ENCODE measurements around the gene RBBP7. TPM values are rescaled to one million over a fixed set of nuclear protein-coding genes. Genes with fewer than 3 reads are reported as not detected.

RBBP7 gene
- total RNA-seq, 1 donor from 2014 or later = 48.7 TPM

DNA sequence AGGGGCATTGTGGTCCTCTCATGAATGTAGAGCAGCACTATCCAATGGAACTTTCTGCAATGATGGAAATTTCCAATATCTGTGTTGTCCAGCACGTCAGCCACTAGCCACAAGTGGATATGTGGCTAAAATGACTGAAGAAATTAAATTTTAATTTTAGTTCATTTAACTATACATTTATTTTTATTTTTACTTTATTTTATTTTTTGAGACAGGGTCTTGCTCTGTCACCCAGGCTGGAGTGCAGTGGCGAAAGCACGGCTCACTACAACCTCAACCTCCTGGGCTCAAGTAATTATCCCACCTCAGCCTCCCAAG lies 13.3 kb upstream of the RBBP7 start:
- Histone ChIP-seq H3K4me3 (no peak overlapping the region), H3K9me3 (no peaks in the 10 kb centered on the region)
- intact Hi-C loops (cut with DNase I) = loop anchor here (2.0 to 5.0 kb wide), 2 partner anchors 163 to 194 kb away; no protein-coding TSS in a partner anchor

DNA sequence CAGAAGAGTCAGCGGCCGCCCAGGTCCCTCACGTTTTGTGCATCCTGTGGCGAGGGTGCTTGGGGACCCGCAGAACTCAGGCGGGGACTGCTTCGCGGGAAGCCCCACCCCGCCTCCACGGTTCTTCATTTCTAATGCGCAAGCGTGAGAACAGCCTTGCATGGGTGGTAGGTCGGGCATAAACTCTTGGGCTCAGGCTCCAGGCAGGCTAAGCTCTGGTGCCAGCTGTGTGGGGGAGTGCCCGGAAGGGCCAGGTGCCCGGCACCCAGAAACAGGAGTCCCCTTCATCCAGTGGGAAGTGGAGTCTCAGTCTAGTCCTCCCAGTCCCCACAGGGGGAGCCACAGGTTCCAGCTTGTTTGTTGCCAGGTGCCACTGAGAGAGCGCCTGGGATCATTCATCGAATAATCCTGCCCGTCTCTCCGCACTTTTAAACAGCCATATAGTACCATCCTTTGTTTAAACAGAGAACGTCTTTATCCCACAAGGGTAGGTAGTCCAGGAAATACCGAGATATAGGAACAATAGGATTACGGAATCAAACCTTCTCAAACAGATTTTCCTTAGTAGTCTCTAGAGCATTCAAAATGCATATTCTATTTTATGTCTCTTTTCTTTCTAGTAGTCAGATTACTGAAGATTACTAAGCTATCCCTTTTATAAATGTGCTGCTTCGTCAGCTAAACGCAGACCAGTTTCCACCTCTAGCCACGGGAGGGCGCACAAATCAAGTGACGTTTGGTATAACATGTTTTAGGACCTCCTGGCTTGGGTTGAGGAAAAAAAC lies 12.7 kb upstream of the RBBP7 start:
- Histone ChIP-seq H3K36me3 (no peaks in the 10 kb centered on the region), H3K9me3 (no peaks in the 10 kb centered on the region), H3K4me1 (no peaks in the 10 kb centered on the region), H3K27ac (peak overlapping the region in 1 of 2 donors; percentile 53), H3K4me3 (peak overlapping the region; percentile 37 to 57), H3K27me3 (no peaks in the 10 kb centered on the region)
- TF ChIP-seq, protein P1, sequence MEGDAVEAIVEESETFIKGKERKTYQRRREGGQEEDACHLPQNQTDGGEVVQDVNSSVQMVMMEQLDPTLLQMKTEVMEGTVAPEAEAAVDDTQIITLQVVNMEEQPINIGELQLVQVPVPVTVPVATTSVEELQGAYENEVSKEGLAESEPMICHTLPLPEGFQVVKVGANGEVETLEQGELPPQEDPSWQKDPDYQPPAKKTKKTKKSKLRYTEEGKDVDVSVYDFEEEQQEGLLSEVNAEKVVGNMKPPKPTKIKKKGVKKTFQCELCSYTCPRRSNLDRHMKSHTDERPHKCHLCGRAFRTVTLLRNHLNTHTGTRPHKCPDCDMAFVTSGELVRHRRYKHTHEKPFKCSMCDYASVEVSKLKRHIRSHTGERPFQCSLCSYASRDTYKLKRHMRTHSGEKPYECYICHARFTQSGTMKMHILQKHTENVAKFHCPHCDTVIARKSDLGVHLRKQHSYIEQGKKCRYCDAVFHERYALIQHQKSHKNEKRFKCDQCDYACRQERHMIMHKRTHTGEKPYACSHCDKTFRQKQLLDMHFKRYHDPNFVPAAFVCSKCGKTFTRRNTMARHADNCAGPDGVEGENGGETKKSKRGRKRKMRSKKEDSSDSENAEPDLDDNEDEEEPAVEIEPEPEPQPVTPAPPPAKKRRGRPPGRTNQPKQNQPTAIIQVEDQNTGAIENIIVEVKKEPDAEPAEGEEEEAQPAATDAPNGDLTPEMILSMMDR (IDR thresholded peaks at IDR 0.05) = peak; percentile 27 to 59 (median 49)
- intact Hi-C loops (cut with DNase I) = loop anchor here (2.0 to 5.0 kb wide), 2 partner anchors 164 to 194 kb away; no protein-coding TSS in a partner anchor
- DNase-seq (ENCODE audit: low spot score in 2 of 2) = peak; percentile 20 to 84

More for the DNA sequence above, 13.3 kb upstream of the RBBP7 start:
- no peak overlapping the region for H3K27ac ChIP-seq
- H3K36me3 ChIP-seq = no peaks in the 10 kb centered on the region
- TF ChIP-seq, protein P1 (IDR thresholded peaks at IDR 0.05) = no peak
- no peak for DNase-seq (ENCODE audit: low spot score in 2 of 2)
- H3K27me3 ChIP-seq = no peaks in the 10 kb centered on the region
- no peaks in the 10 kb centered on the region for H3K4me1 ChIP-seq

DNA sequence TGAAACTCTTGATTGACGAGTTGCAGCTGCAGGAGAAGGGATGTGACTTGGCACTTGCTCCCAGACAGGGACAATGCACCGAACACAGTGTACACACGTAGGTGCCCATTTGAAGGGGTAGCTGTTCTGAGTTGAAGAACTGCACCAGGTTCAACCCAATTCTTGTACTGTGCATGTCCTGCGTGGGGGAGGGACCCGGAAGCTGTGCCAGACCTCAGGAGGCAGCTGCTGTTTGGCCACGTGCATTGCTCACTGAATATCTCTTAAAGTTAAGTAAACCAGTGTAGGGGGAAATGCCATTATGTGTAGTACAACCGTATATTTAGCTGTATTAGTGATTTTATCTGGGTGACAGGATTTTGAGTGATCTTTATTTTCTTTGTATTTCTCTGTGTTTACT lies 12.0 kb upstream of the RBBP7 start:
- no peaks in the 10 kb centered on the region for H3K27me3 ChIP-seq
- no peak overlapping the region for H3K27ac ChIP-seq
- intact Hi-C loops (cut with DNase I) = loop anchor here (2.0 to 5.0 kb wide), 2 partner anchors 165 to 195 kb away; no protein-coding TSS in a partner anchor
- peak overlapping the region; percentile 37 to 57 for H3K4me3 ChIP-seq
- no peaks in the 10 kb centered on the region for H3K36me3 ChIP-seq
- H3K4me1 ChIP-seq = no peaks in the 10 kb centered on the region
- TF ChIP-seq, protein P1 (IDR thresholded peaks at IDR 0.05) = no peak
- no peak for DNase-seq (ENCODE audit: low spot score in 2 of 2)
- H3K9me3 ChIP-seq = no peaks in the 10 kb centered on the region

DNA sequence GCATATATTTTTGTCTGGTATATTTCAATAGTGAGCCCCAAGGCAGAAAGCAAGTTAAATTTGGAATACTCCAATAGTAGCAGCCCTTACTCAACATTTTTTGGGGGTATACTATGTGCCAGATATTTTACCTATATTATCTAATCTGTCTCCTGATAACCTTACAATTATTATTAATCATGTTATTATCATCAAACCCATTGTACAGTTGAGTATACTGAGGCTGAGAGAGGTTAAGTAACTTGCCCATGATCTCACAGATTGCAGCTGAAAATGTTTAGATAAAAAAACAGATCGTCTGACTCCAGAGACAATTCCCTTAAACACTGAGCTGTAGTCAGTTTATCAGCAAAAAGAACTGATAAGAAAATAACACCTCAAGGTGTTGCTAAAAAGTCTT lies 6.5 kb upstream of the RBBP7 start:
- Histone ChIP-seq H3K27ac (no peak overlapping the region), H3K4me3 (no peak overlapping the region), H3K36me3 (no peaks in the 10 kb centered on the region), H3K27me3 (no peaks in the 10 kb centered on the region), H3K4me1 (no peaks in the 10 kb centered on the region), H3K9me3 (no peaks in the 10 kb centered on the region)
- DNase-seq (ENCODE audit: low spot score in 2 of 2) = no peak
- TF ChIP-seq, protein P1 (IDR thresholded peaks at IDR 0.05) = no peak
- intact Hi-C loops (cut with DNase I) = no loop called here

DNA sequence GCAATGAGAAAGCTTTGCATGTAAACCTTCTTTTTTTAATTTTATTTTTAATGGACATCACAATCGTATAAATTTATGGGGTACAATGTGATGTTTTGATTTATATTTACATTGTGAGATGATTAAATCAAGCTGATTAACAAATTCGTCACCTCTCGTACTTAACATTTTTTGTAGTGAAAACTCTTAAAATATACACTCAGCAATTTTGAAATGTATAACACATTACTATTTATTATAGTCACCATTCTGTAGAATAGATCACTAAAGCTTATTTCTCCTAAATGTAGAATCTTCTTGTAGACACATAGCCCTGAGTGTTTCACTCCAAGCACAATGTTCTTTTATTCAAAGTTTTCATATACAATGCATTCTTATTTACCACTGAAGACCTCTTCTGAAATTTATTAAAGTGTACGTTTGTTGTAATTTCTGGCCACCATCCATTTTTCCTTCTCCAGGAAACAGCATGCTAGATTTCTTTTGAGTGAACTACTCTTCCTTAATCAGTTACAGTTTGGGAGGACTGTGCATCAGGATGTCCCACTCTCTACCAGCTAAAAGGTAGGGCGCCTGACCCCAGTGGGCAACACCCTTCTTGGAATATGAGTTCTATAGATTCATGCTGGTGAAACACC lies 4.4 kb upstream of the RBBP7 start:
- Histone ChIP-seq H3K4me3 (no peak overlapping the region), H3K27me3 (no peaks in the 10 kb centered on the region), H3K36me3 (no peaks in the 10 kb centered on the region), H3K4me1 (no peaks in the 10 kb centered on the region), H3K9me3 (no peaks in the 10 kb centered on the region), H3K27ac (no peak overlapping the region)
- no peak for DNase-seq (ENCODE audit: low spot score in 2 of 2)
- intact Hi-C loops (cut with DNase I) = no loop called here
- TF ChIP-seq, protein P1 (IDR thresholded peaks at IDR 0.05) = no peak
